Globus pallidus (tissue), 1 donor: ENCODE data around the gene TNFSF13.

Source experiments
- DNase-seq: peaks from one replicate; pipeline ENCODE4 v3.0.0-alpha.2; 2015; ENCODE audit warnings: low spot score

The TNFSF13 gene

DNA sequence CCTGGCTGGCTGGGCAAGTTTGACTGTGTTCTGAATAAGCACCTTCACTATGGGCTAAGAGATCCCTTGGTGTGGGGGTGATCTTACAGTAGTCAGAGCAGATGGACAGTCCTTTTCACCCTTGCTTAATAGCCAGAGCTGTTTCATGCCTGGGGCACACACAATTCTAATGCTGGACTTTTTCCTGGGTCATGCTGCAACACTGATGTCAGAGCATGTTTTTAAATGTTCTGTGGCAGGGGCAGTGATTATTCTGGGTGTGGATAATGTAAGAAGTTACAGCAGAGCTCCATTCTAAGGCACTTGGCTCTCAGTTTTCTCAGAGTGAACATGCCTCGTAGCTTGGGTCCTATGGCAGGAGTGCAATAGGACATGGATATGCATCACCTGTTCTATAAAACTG is 16.9 kb downstream of the TNFSF13 start:
- DNase-seq = no peak

DNA sequence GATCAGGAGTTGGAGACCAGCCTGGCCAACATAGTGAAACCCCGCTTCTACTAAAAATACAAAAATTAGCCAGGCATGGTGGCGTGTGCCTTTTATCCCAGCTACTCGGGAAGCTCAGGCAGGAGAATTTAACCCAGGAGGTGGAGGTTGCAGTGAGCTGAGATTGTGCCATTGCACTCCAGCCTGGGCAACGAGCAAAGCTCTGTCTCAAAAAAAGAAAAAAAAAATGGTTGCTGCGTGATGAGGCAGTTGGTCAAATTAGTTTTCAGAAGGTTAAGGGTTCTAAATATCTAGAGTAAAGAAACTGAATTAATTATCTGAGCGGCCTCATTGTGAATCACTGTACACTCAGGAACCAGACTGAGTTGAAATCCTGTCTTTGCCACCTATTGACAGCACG is 17.4 kb downstream of the TNFSF13 start:
- no peak for DNase-seq

DNA sequence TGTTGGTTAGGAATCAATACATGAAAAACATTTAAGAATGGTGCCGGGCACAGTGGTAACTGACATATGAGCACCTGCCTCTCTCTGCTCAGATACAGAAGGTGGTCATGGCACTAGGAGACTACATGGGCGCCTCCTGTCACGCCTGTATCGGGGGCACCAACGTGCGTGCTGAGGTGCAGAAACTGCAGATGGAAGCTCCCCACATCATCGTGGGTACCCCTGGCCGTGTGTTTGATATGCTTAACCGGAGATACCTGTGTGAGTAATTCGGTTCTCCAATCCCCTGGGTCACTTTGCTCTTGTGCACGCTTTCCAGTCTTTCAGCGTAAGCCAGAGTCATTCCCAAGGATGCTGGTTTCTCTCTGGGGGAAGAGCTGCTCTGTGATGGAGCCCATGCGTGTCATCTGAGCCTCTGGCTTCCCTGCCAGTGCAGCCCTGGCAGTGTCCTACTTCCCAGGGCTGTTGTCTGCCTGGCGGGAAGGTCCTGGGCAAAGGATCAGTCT is 17.9 kb downstream of the TNFSF13 start:
- DNase-seq = no peak

DNA sequence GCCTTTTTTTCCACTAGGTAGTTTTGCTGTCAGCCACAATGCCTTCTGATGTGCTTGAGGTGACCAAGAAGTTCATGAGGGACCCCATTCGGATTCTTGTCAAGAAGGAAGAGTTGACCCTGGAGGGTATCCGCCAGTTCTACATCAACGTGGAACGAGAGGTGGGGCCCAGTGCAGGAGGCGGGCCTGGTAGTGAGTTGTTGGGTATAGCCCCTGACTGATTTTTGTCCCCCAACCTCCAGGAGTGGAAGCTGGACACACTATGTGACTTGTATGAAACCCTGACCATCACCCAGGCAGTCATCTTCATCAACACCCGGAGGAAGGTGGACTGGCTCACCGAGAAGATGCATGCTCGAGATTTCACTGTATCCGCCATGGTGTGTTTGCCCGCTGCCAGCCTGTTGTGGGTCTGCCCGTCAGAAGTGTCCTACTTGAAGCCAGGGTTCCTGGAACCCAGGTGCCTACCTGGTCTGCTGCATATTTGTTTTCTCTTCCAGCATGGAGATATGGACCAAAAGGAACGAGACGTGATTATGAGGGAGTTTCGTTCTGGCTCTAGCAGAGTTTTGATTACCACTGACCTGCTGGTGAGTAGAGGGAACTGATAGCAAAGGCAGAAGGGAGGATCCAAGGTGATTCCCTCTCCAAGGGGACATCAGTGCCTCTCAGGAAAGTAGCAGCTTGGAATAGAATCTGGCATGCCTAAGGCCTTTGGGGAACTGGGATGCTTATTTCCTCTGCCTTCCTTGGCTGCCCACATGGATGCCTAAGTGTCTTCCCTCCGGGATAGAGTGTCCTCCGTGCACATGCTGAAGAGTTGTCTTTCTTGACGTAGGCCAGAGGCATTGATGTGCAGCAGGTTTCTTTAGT is 19.0 kb downstream of the TNFSF13 start:
- DNase-seq = no peak

DNA sequence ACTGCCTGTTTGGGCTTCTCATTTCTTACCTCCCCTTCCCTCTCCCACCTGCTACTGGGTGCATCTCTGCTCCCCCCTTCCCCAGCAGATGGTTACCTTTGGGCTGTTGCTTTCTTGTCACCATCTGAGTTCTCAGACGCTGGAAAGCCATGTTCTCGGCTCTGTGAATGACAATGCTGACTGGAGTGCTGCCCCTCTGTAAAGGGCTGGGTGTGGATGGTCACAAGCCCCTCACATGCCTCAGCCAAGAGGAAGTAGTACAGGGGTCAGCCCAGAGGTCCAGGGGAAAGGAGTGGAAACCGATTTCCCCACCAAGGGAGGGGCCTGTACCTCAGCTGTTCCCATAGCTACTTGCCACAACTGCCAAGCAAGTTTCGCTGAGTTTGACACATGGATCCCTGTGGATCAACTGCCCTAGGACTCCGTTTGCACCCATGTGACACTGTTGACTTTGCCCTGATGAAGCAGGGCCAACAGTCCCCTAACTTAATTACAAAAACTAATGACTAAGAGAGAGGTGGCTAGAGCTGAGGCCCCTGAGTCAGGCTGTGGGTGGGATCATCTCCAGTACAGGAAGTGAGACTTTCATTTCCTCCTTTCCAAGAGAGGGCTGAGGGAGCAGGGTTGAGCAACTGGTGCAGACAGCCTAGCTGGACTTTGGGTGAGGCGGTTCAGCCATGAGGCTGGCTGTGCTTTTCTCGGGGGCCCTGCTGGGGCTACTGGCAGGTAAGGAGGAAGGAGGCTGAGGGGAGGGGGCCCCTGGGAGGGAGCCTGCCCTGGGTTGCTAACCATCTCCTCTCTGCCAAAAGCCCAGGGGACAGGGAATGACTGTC is 20.7 kb downstream of the TNFSF13 start, which contains the start of gene CD68:
Gene CD68, plus strand, starts transcription at position 638 of the 833 bp plus-strand sequence. Its CDS starts 40 bp downstream, at position 678.
- peak; percentile 57 for DNase-seq

DNA sequence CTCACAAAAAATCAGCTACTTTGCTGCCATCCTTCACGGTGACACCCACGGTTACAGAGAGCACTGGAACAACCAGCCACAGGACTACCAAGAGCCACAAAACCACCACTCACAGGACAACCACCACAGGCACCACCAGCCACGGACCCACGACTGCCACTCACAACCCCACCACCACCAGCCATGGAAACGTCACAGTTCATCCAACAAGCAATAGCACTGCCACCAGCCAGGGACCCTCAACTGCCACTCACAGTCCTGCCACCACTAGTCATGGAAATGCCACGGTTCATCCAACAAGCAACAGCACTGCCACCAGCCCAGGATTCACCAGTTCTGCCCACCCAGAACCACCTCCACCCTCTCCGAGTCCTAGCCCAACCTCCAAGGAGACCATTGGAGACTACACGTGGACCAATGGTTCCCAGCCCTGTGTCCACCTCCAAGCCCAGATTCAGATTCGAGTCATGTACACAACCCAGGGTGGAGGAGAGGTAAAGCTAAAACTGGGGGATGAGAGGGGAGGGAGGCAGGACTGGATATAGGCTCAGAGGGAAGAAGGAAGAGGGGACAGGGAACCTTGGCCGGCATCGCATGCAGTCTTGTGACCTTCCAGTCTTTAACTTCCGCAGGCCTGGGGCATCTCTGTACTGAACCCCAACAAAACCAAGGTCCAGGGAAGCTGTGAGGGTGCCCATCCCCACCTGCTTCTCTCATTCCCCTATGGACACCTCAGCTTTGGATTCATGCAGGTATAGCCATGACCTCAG is 21.5 kb downstream of the TNFSF13 start:
- DNase-seq = no peak

DNA sequence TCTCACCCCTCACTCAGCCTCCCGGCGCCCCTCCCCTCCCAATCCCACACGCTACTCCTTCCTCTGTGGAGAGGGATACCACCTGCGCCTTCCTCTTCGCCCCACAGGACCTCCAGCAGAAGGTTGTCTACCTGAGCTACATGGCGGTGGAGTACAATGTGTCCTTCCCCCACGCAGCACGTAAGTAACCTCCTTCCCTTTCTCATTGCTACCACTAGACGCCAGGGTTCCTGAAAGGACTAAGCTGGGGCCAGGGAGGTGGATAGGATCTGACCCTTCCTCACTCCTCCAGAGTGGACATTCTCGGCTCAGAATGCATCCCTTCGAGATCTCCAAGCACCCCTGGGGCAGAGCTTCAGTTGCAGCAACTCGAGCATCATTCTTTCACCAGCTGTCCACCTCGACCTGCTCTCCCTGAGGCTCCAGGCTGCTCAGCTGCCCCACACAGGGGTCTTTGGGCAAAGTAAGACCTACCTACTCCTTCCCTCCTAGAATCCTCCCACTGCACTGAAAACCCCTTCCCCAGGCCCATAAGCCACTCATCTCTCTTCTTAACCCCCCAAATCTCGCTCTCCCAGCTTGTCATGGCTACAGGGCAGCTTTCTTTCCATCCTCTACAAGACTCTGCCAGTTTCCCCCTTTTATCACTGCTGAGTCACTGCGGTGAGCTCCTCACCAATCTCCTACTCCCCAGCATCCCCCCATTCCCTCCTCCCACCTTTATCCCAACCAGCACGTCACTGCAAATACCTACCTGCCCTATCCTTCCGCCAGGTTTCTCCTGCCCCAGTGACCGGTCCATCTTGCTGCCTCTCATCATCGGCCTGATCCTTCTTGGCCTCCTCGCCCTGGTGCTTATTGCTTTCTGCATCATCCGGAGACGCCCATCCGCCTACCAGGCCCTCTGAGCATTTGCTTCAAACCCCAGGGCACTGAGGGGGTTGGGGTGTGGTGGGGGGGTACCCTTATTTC is 22.3 kb downstream of the TNFSF13 start:
- no peak for DNase-seq

DNA sequence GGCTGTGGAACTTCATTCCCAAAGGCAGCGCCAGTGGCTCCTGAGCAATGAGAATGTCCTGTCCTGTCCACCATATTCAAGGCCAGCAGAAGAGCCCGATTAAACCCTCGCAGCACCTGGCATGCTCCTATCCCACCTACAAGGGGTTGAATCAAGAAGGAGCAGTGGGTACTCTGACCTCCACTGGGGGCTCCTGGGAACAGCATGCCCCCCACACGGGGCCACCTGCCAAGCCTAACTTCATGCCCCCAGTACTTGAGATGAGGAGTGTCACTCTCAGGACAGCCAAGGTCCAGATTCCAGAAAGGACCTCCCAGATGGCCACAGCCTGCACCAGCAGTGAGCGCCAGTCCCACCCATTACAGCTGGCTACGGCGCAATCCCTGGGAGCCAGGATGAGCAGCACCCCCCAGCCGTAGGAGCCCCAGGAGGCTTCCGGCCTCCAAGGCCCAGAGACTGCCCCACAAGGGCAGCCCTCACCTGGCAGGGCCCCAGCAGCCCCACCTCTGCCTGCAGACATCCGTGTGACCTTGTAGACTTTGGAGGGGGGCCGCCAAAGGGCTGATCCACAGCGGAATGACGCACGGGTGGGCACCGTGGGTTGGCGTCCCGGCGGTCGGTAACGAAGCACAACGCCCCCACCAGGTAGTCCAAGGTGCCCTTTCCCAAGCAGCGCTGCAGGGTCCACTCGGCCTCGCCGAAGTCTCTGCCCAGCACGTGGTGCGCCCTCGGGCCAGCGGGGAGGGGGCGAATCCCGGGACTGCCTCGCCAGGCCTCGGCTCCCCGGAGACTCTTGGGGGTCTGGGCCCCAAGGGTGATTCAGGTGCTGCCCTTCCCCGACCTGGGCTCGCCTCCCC is 24.1 kb downstream of the TNFSF13 start:
- no peak for DNase-seq

DNA sequence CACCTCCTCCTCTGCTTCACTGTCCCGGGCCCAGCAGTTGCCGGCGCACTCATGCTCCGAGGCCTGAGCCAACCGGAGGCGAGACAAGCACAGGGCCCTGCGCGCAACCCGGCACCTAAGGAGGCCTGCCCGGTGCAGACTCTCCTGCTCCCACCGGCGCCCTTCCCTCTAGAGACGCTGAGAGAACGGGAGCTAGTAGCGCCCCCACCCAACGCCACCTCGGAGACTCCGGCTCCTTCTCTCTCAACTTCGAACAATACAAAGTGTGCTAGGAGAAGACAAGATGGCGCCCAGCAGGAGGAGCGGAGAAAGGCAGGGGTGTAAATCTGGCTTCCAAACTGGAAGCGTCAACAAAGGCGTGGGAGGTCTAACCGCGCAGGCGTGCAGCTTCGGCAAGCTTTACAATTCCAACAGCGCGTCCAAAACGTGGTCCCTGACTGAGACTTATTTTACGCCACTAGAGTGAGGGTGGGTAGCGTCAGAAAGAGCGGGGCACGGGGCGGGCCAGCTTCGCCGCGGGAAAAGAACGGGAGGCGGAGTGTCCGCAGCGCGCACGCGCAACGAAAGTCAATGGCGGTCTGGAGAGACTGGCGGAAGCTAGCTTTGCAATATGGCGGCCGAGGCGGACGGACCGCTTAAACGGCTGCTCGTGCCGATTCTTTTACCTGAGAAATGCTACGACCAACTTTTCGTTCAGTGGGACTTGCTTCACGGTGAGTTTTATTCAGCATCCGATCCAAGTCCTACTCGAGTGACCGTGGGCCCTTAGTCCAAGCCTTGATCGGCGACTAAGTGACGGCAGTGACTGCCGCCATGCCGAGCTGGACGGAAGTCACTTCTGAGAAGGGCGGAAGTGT is 24.9 kb downstream of the TNFSF13 start, which contains the start of gene MPDU1:
Gene MPDU1, plus strand, starts transcription at position 600 of the 857 bp plus-strand sequence. Its CDS starts 11 bp downstream, at position 611.
- DNase-seq = peak; percentile 97

DNA sequence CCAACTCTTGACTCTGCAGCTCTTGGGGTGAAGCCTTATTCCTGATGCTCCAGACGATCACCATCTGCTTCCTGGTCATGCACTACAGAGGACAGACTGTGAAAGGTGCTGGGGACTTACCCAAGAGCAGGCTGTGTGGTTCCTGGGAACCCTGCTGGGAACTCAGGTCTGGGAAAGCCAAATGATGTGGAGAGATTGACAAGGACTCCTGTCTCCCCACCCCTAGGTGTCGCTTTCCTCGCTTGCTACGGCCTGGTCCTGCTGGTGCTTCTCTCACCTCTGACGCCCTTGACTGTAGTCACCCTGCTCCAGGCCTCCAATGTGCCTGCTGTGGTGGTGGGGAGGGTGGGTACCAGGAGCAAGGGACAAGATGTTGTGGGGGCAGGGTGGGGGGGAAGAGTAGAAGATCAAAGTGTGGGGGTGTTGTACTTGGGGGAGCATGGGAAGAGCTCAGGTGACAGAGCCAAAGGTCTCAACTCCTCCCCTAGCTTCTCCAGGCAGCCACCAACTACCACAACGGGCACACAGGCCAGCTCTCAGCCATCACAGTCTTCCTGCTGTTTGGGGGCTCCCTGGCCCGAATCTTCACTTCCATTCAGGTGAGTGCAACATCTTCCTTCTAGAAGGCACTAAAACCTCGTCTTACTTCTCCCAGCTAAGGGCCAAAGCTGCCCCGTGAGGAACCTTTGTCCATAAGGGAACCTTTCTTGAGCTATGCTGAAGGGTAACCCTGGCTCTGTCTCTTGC is 28.3 kb downstream of the TNFSF13 start:
- no peak for DNase-seq

DNA sequence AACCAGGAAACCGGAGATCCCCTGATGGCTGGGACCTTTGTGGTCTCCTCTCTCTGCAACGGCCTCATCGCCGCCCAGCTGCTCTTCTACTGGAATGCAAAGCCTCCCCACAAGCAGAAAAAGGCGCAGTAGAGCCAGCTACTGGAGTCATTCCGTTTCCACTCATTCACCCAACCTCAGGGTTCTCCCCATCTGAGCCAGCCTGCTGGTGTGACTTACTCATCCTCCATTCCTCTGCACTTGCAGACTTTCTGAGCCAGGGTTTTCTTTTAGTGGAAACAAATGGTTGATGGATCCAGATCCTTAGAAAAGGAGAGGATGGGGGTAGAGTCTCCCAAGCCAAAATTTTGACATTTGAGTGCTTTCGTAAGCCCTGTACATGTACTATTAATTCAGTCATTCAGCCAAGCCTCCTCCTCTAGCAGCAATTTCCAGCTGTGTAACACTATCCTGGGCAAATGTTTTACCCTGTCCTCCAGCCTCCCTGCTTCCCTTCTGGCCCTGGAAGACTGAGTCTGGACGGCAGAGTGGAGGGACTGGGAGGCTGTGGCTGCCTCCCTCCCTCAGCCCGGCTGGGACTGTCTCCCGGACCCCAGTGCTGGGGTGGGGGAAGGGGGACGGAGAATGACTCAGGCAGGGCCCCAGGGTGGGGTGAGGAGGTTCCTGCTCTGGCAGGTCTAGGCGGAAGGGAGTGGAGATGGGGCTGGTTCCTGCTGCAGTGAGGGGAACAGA is 29.0 kb downstream of the TNFSF13 start:
- DNase-seq = no peak

DNA sequence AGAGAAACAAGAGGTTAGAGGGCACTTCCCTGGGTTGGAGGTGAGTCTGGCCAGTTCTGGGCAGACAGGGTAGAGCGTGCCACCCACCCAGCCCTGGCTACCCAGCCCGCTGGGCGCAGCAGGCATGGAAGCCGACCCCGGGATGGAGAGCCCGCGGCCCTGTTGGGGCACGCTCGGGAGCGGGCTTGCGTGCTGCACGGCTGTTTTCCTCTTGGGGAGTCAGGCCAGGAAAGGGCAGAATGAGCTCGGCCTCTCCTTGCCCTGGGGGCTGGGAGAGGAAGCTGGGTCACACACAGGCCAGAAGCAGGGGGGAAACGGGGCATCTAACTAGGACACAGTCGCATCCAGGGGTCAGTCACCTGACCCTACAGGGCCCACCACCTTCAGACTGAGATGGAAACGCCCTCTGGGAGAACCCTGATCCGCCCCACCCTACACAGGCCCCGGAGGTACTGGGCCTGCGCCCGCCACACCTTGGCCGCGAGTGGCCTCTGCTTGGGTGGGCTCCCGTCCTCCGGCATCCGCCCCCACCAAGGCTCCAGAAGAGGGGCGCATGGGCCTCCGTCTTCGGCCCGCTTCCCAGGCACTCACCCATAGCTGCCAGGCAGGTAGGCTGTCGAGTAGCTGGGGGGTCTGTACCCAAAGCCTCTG is 30.1 kb downstream of the TNFSF13 start:
- DNase-seq = no peak

DNA sequence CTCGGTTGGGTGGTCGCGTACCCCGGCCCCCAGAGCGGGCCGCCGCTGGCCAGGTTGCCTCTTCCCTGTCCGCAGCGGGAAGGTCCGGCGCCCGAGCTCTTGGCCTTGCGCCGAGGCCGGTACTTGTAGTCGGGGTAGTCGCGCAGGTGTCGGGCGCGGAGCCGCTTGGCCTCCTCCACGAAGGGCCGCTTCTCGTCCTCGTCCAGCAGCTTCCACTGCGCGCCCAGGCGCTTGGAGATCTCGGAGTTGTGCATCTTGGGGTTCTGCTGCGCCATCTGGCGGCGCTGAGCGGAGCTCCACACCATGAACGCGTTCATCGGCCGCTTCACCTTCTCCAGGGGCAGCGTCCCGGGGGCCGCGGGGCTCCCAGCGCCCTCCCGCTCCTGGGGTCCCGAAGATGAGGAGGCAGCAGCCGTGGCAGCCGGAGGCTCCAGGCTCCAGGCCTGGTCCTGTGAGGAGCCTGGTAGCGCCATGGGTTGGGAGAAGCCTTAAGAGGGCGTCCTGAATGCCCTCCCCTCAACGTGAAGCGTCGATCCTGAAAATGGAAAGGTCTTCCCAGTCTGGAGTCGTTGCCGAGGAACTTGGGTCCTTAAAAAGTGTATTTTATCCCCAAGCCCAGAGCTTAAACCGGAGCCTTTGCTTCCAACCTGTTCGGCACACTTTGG is 30.8 kb downstream of the TNFSF13 start:
- DNase-seq = peak; percentile 75

DNA sequence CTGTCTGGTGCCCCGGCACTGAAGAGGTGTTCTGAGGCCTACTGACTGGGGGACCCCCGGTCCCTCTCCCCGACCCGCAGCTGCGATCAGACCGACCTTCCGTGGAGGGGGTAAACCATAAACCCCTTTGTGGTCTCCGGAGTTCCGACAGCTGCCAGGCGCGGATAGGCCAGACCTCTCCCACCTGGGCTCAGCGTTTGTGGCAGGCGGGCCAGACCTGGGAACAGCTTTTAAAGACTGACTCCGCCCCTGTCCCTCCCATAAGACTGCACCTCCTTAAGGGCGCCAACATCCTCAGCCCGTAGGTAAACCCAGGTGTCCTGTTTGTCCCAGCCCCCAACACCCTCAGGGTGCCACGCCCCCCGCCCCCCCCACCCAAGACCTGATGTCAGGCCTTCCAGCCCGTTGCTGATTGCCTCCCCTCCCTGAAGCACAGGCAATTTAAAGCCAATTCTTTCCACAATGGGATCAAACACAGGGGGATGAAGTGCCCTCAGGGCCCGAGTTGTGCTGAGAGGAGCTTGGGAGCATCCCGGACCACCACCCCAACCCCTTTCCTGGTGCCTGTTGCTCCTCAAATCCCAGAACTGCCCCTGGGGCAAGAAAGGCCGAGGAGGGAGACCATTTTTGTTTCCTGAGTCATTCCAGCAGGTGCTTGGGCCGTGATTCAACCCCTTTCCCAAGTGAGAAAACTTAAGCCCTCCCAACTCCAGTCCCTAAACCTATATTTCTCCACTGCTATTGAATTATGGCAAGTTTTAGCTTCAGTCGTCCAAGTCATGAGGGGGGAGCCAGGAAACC is 31.5 kb downstream of the TNFSF13 start, which contains the start of gene SOX15:
Gene SOX15, minus strand, starts transcription at position 204 of the 801 bp plus-strand sequence. CDS start 418 bp downstream, outside the sequence.
- DNase-seq = no peak

DNA sequence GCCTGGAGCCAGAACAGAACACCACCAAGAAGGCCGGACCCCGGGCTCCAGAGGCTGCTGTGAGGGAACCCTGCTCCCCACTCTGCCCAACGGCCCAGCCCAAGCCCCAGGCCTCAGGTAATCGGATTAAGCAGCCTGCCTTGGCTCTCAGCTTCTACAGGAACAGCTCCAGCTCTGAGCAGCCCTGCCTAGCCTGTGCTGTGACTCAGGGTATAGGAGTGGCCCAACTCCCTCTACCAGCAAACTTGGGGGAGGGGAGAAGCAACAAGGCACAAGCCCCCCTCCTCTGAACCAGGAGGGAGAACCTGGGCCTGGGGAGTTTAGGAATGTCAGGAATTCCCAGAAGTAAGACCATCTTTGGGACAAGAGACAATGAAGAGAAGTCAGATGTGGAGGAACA is 32.2 kb downstream of the TNFSF13 start:
- DNase-seq = no peak
